C4-2B (cell line): Measurements from ENCODE around the gene TMEM183A.

Source experiments
- CTCF ChIP-seq: fragments of 450-650 bp; conservative IDR thresholded peaks from 2 replicates; pipeline ENCODE4 v1.5.1; 2017; ENCODE audit warnings: mild to moderate bottlenecking
- ZFX ChIP-seq: fragments of 450-650 bp; IDR thresholded peaks from 2 replicates; pipeline ENCODE4 v1.6.1; 2017

DNA sequence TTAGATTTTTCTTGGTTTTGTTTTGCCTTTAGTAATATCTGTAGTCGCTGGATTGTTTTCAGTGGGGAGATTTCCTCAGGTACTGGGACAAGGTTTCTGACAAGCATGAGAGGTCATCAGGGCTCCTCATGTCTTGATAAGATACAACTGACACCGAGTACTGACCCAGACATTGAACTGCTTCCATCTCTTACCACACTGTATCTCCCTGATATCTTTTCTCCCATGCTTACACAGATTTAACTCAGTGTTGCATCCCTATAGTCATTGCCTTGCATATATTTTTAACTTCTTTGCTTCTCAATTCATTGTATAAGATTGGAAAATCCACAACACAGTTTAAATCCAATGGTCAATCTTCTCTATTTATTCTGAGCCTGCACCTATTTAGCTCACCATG lies 27.7 kb upstream of the TMEM183A start:
- TF ChIP-seq CTCF = no peak
- TF ChIP-seq ZFX = no peak
